ENCODE results near the gene CD59. TPM values are rescaled to one million over a fixed set of nuclear protein-coding genes. Genes with fewer than 3 reads are reported as not detected.

Gene CD59
- polyA plus RNA-seq, 1 donor from 2014 or later = 248 TPM

DNA sequence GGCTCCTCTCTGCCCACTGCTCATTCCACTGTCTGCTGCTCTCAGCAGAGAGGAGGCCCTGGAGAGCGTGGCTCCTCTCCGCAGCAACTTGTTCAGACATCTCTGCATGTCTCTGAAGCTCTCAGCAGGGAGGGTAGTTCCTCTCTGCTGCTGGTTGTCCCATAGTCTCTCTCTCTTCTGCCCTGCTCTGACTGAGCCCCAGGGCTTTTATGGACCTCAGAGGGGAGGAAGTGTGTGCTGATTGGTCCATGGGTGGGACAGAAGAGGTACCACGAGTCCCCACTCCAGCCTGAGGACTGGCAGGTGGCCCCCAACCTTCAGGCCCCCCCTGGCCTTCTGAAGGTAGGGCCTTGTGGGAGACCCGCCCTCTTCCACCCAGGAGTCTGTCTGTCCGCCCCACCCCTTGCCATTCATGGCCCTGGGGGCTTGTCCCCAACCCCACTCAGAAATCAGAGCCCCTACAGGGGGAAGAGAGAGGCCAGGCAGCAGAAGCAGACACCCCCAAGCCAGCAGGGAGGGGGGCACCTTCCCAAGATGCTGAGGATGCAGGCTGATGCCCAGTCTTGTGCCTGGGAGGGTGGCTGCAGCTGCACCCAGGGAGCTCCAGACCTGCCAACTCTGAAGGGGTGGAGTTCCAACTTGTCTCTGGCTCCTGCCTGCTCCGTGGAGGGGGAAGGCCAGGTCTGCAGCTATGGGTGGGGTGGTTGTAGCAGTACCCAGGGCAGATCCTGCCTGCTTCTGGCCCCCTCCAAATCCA lies 70.7 kb downstream of the CD59 start:
- TF ChIP-seq SMC3 (conservative IDR thresholded peaks at IDR 0.05; ENCODE audit: poor library complexity) (no peak), POLR2AphosphoS5 (IDR thresholded peaks at IDR 0.05) (no peak), REST (IDR thresholded peaks at IDR 0.05; ENCODE audit: borderline replicate concordance) (no peak), EZH2 (IDR thresholded peaks at IDR 0.05; ENCODE audit: borderline replicate concordance, insufficient read depth, low read length, poor library complexity, severe bottlenecking) (no peak), EP300 (conservative IDR thresholded peaks at IDR 0.05; ENCODE audit: poor library complexity, severe bottlenecking) (no peak), RAD21 (conservative IDR thresholded peaks at IDR 0.05) (no peak), TAF1 (IDR thresholded peaks at IDR 0.05; ENCODE audit: low read depth) (no peak), MXI1 (conservative IDR thresholded peaks at IDR 0.05; ENCODE audit: poor library complexity, severe bottlenecking) (no peak)
- TF ChIP-seq, protein P1, sequence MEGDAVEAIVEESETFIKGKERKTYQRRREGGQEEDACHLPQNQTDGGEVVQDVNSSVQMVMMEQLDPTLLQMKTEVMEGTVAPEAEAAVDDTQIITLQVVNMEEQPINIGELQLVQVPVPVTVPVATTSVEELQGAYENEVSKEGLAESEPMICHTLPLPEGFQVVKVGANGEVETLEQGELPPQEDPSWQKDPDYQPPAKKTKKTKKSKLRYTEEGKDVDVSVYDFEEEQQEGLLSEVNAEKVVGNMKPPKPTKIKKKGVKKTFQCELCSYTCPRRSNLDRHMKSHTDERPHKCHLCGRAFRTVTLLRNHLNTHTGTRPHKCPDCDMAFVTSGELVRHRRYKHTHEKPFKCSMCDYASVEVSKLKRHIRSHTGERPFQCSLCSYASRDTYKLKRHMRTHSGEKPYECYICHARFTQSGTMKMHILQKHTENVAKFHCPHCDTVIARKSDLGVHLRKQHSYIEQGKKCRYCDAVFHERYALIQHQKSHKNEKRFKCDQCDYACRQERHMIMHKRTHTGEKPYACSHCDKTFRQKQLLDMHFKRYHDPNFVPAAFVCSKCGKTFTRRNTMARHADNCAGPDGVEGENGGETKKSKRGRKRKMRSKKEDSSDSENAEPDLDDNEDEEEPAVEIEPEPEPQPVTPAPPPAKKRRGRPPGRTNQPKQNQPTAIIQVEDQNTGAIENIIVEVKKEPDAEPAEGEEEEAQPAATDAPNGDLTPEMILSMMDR (IDR thresholded peaks at IDR 0.05; ENCODE audit: poor library complexity, severe bottlenecking) = no peak
- H3K9me2 ChIP-seq (ENCODE audit: insufficient read depth, low read length) = no peaks in the 10 kb centered on the region
- no peak overlapping the region for H3K4me2 ChIP-seq (ENCODE audit: low read length)
- H3K36me3 ChIP-seq (ENCODE audit: insufficient read depth, low read length) = peaks cover 16% of the 10 kb centered on the region
- H3F3A ChIP-seq (ENCODE audit: insufficient read depth, low read length, poor library complexity, severe bottlenecking) = no peaks in the 10 kb centered on the region
- H3K79me2 ChIP-seq (replicated peaks; ENCODE audit: insufficient read depth, low read length) = no peaks in the 10 kb centered on the region
- no peaks in the 10 kb centered on the region for H3K9me3 ChIP-seq (ENCODE audit: low read length)
- H4K20me1 ChIP-seq (ENCODE audit: insufficient read depth) = no peaks in the 10 kb centered on the region
- H2AFZ ChIP-seq (ENCODE audit: low read depth, low read length) = no peak overlapping the region
- no peak overlapping the region for H3K27ac ChIP-seq (ENCODE audit: low read length)
- no peak overlapping the region for H3K9ac ChIP-seq (ENCODE audit: low read length)
- no peak overlapping the region for H3K4me3 ChIP-seq (ENCODE audit: low read length)
- no peaks in the 10 kb centered on the region for H3K27me3 ChIP-seq (ENCODE audit: insufficient read depth, low read depth, low read length)

DNA sequence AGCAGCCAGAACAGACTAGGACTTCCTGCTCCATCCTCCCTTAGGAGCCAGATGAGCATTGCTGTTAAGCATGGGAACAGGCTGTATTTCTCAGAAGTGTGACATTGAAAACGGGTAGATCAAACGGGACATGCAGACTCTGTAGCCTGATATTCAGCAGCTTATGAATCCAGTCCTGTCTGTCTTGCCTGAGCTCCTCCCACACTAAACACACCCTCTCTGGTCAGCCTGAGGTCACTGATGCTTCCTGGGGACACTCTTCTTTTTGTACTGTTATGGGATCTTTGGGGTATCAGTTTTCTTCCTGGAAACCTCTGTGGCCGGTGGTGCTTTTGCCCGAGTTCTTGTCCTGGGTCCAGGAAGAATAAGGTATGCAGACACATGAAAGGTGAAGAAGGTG lies 71.4 kb downstream of the CD59 start:
- Histone ChIP-seq H3K4me2 (ENCODE audit: low read length) (no peak overlapping the region), H3K79me2 (replicated peaks; ENCODE audit: insufficient read depth, low read length) (no peaks in the 10 kb centered on the region), H4K20me1 (ENCODE audit: insufficient read depth) (no peaks in the 10 kb centered on the region), H3K9me3 (ENCODE audit: low read length) (no peaks in the 10 kb centered on the region), H3K9me2 (ENCODE audit: insufficient read depth, low read length) (no peaks in the 10 kb centered on the region), H3K27ac (ENCODE audit: low read length) (no peak overlapping the region), H3F3A (ENCODE audit: insufficient read depth, low read length, poor library complexity, severe bottlenecking) (no peaks in the 10 kb centered on the region), H2AFZ (ENCODE audit: low read depth, low read length) (no peak overlapping the region), H3K27me3 (ENCODE audit: insufficient read depth, low read depth, low read length) (no peaks in the 10 kb centered on the region), H3K36me3 (ENCODE audit: insufficient read depth, low read length) (peaks cover 16% of the 10 kb centered on the region), H3K9ac (ENCODE audit: low read length) (no peak overlapping the region), H3K4me3 (ENCODE audit: low read length) (no peak overlapping the region)
- TF ChIP-seq REST (IDR thresholded peaks at IDR 0.05; ENCODE audit: borderline replicate concordance) = no peak
- TF ChIP-seq MXI1 (conservative IDR thresholded peaks at IDR 0.05; ENCODE audit: poor library complexity, severe bottlenecking) = no peak
- no peak for TF ChIP-seq EP300 (conservative IDR thresholded peaks at IDR 0.05; ENCODE audit: poor library complexity, severe bottlenecking)
- TF ChIP-seq RAD21 (conservative IDR thresholded peaks at IDR 0.05) = no peak
- no peak for TF ChIP-seq POLR2AphosphoS5 (IDR thresholded peaks at IDR 0.05)
- TF ChIP-seq TAF1 (IDR thresholded peaks at IDR 0.05; ENCODE audit: low read depth) = no peak
- no peak for TF ChIP-seq EZH2 (IDR thresholded peaks at IDR 0.05; ENCODE audit: borderline replicate concordance, insufficient read depth, low read length, poor library complexity, severe bottlenecking)
- TF ChIP-seq, protein P1 (IDR thresholded peaks at IDR 0.05; ENCODE audit: poor library complexity, severe bottlenecking) = no peak
- no peak for TF ChIP-seq SMC3 (conservative IDR thresholded peaks at IDR 0.05; ENCODE audit: poor library complexity)
